ENCODE results near the gene PRR30. TPM values are rescaled to one million over a fixed set of nuclear protein-coding genes. Genes with fewer than 3 reads are reported as not detected.

Gene PRR30
- total RNA-seq, 2 experiments from 2014 or later: not detected

- H3K27ac Mint-ChIP-seq: no peak overlapping the region
- ChIA-PET CTCF (interaction anchor here (0.7 to 1.6 kb wide), 12 partner anchors 7 to 210 kb away, joined by 3 to 14 read pairs (median 4); partner anchors contain the start of gene PREB), POLR2A (no interaction called here)
- no peak for DNase-seq
- H3K4me1 Mint-ChIP-seq (ENCODE audit: low read depth): peaks cover 4% of the 10 kb centered on the region
- no peaks in the 10 kb centered on the region for H3K9me3 Mint-ChIP-seq
- intact Hi-C loops (cut with DNase I, micrococcal nuclease): loop anchor here (1.0 to 2.0 kb wide), 4 partner anchors 22 to 133 kb away; no protein-coding TSS in a partner anchor
- Histone ChIP-seq H3K27me3 (ENCODE audit: control insufficient read depth in 1 of 2, insufficient read depth in 2 of 2, low read length in 2 of 2) (peaks cover 3 to 5% of the 10 kb centered on the region in 2 experiments), H3K36me3 (ENCODE audit: insufficient read depth, low read length) (no peaks in the 10 kb centered on the region), H3K27ac (ENCODE audit: low read depth in 1 of 2, low read length in 2 of 2) (no peak overlapping the region), H3K9me3 (ENCODE audit: control insufficient read depth in 1 of 2, insufficient read depth in 1 of 2, low read length in 2 of 2) (no peaks in the 10 kb centered on the region), H3K4me1 (ENCODE audit: insufficient read depth, low read length) (peaks cover 8% of the 10 kb centered on the region), H3K4me3 (ENCODE audit: low read length) (no peak overlapping the region)
- no peak overlapping the region for H3K4me3 Mint-ChIP-seq
- H3K27me3 Mint-ChIP-seq: peaks cover 16% of the 10 kb centered on the region
- H3K36me3 Mint-ChIP-seq (ENCODE audit: low read depth): no peaks in the 10 kb centered on the region
- ATAC-seq (ENCODE audit: poor library complexity): no peak
- TF ChIP-seq, protein P1, sequence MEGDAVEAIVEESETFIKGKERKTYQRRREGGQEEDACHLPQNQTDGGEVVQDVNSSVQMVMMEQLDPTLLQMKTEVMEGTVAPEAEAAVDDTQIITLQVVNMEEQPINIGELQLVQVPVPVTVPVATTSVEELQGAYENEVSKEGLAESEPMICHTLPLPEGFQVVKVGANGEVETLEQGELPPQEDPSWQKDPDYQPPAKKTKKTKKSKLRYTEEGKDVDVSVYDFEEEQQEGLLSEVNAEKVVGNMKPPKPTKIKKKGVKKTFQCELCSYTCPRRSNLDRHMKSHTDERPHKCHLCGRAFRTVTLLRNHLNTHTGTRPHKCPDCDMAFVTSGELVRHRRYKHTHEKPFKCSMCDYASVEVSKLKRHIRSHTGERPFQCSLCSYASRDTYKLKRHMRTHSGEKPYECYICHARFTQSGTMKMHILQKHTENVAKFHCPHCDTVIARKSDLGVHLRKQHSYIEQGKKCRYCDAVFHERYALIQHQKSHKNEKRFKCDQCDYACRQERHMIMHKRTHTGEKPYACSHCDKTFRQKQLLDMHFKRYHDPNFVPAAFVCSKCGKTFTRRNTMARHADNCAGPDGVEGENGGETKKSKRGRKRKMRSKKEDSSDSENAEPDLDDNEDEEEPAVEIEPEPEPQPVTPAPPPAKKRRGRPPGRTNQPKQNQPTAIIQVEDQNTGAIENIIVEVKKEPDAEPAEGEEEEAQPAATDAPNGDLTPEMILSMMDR (IDR thresholded peaks at IDR 0.05): no peak
Observed at GRCh38 chr2:27170581-27171337, 31.5 kb upstream of the PRR30 start.

- Mint-ChIP-seq H3K27me3 (peaks cover 8% of the 10 kb centered on the region), H3K4me3 (no peak overlapping the region), H3K36me3 (ENCODE audit: low read depth) (no peaks in the 10 kb centered on the region), H3K9me3 (no peaks in the 10 kb centered on the region), H3K27ac (no peak overlapping the region), H3K4me1 (ENCODE audit: low read depth) (peaks cover 4% of the 10 kb centered on the region)
- DNase-seq (no peak), ATAC-seq (ENCODE audit: poor library complexity) (no peak)
- no peak overlapping the region for H3K27ac ChIP-seq (ENCODE audit: low read depth in 1 of 2, low read length in 2 of 2)
- intact Hi-C loops (cut with DNase I, micrococcal nuclease): no loop called here
- no peak overlapping the region for H3K4me3 ChIP-seq (ENCODE audit: low read length)
- ChIA-PET POLR2A (interaction anchor here (0.8 kb wide), 1 partner anchor 170 kb away, joined by 3 read pairs; no protein-coding TSS in a partner anchor), CTCF (no interaction called here)
- peaks cover 5% of the 10 kb centered on the region for H3K4me1 ChIP-seq (ENCODE audit: insufficient read depth, low read length)
- no peaks in the 10 kb centered on the region for H3K9me3 ChIP-seq (ENCODE audit: control insufficient read depth in 1 of 2, insufficient read depth in 1 of 2, low read length in 2 of 2)
- H3K27me3 ChIP-seq (ENCODE audit: control insufficient read depth in 1 of 2, insufficient read depth in 2 of 2, low read length in 2 of 2): peaks cover 1 to 3% of the 10 kb centered on the region in 2 experiments
- TF ChIP-seq, protein P1 (IDR thresholded peaks at IDR 0.05): no peak
- H3K36me3 ChIP-seq (ENCODE audit: insufficient read depth, low read length): no peaks in the 10 kb centered on the region
Observed at GRCh38 chr2:27164960-27165763, 26.0 kb upstream of the PRR30 start.

- intact Hi-C loops (cut with DNase I, micrococcal nuclease): no loop called here
- no peak overlapping the region for H3K27ac Mint-ChIP-seq
- TF ChIP-seq, protein P1 (IDR thresholded peaks at IDR 0.05): no peak
- no peak for ATAC-seq (ENCODE audit: poor library complexity)
- no peaks in the 10 kb centered on the region for H3K36me3 Mint-ChIP-seq (ENCODE audit: low read depth)
- POLR2A ChIA-PET: no interaction called here
- Histone ChIP-seq H3K36me3 (ENCODE audit: insufficient read depth, low read length) (no peaks in the 10 kb centered on the region), H3K27me3 (ENCODE audit: control insufficient read depth in 1 of 2, insufficient read depth in 2 of 2, low read length in 2 of 2) (no peaks in the 10 kb centered on the region), H3K4me1 (ENCODE audit: insufficient read depth, low read length) (no peaks in the 10 kb centered on the region), H3K27ac (ENCODE audit: low read depth in 1 of 2, low read length in 2 of 2) (no peak overlapping the region), H3K9me3 (ENCODE audit: control insufficient read depth in 1 of 2, insufficient read depth in 1 of 2, low read length in 2 of 2) (no peaks in the 10 kb centered on the region), H3K4me3 (ENCODE audit: low read length) (no peak overlapping the region)
- DNase-seq: no peak
- no peaks in the 10 kb centered on the region for H3K4me1 Mint-ChIP-seq (ENCODE audit: low read depth)
- no peaks in the 10 kb centered on the region for H3K9me3 Mint-ChIP-seq
- CTCF ChIA-PET: no interaction called here
- no peak overlapping the region for H3K4me3 Mint-ChIP-seq
- H3K27me3 Mint-ChIP-seq: peaks cover 4% of the 10 kb centered on the region
Observed at GRCh38 chr2:27162151-27163121, 23.2 kb upstream of the PRR30 start.

All from CD4-positive, alpha-beta T cell (primary cell).